ENCODE measurements around the gene PCDHA8.

- TF ChIP-seq, protein P1, sequence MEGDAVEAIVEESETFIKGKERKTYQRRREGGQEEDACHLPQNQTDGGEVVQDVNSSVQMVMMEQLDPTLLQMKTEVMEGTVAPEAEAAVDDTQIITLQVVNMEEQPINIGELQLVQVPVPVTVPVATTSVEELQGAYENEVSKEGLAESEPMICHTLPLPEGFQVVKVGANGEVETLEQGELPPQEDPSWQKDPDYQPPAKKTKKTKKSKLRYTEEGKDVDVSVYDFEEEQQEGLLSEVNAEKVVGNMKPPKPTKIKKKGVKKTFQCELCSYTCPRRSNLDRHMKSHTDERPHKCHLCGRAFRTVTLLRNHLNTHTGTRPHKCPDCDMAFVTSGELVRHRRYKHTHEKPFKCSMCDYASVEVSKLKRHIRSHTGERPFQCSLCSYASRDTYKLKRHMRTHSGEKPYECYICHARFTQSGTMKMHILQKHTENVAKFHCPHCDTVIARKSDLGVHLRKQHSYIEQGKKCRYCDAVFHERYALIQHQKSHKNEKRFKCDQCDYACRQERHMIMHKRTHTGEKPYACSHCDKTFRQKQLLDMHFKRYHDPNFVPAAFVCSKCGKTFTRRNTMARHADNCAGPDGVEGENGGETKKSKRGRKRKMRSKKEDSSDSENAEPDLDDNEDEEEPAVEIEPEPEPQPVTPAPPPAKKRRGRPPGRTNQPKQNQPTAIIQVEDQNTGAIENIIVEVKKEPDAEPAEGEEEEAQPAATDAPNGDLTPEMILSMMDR (IDR thresholded peaks at IDR 0.05) = no peak
- no peak for TF ChIP-seq POLR2AphosphoS5 (IDR thresholded peaks at IDR 0.05)
Measured at GRCh38 chr5:140869555-140869886, 28.5 kb downstream of the PCDHA8 start.

Data from transverse colon (tissue), 4 donors.